AG20443 (cell line): ENCODE data around the gene TYROBP.

Experiments used
- DNase-seq: peaks from one replicate; pipeline ENCODE4 v3.0.0; 2012; ENCODE audit warnings: low spot score, mixed read lengths

TYROBP gene

GRCh38 chr19:35870124-35870736 is 37.9 kb downstream of the TYROBP start:
- peak; percentile 37 for DNase-seq

DNA sequence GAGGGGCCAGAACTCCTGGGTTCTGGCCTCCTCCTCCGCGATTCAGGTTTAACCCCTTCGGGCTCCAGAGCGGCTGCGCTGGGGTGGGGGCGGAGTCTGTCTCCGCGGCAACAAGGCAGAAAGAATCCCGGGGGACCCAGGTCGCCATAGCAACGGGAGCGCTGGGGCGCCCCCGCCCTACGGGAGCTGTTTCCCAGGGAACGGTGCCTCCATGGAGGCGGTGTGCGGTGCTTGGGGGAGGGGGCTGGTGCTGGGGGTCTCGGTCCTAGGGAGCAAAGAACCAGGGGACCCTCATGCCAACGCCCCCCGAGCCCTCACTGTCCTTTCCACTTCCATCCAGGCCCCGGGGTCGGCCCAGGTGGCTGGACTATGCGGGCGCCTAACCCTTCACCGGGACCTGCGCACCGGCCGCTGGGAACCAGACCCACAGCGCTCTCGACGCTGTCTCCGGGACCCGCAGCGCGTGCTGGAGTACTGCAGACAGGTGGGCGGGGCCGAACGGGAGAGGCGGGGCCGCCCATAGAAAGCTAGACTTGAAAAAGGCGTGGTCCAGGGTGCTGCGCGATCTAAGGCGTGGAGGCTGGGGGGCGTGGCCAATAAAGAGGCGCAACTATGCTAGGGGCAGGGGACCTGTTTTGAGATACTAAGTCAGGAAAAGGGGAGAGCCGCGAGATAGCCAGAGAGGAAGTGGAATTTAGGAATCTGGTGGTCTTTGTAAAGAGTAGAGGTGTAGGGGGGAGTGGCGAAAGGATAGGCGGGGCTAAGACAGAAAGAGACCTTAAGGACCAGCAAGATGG is 38.6 kb downstream of the TYROBP start:
- DNase-seq = peak; percentile 75

- no peak for DNase-seq
These were observed 39.2 kb downstream of the TYROBP start for GRCh38 chr19:35868823-35869326.

DNA sequence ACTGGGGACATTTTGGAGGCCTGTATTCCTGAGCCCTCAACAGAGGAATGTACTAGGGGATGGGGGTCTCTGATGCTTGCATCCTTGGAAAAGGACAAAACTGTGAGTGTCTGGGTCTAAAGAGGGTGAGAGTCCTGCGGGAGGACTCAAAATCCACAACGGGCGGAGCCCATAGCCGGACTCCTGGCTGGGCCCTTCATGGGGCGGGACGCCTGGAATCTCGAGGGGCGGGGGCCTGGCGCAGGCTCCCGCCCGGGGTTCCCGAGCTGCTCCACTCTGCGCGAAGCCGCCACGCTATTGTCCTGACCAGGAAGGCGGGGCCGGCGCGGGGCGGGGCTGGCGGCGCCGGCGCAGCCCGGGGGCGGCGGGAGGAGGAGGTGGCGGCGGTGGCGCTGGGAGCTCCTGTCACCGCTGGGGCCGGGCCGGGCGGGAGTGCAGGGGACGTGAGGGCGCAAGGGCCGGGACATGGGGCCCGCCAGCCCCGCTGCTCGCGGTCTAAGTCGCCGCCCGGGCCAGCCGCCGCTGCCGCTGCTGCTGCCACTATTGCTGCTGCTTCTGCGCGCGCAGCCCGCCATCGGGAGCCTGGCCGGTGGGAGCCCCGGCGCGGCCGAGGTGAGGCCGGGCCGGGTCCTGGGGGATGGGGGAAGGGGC is 39.8 kb downstream of the TYROBP start, which contains the start of gene APLP1:
APLP1 (plus strand) TSS at position 403 of the 651 bp plus-strand sequence; CDS start at position 466, 63 bp downstream.
- DNase-seq = peak; percentile 91

- no peak for DNase-seq
These were observed 45.1 kb downstream of the TYROBP start for GRCh38 chr19:35863018-35863417.

- DNase-seq = no peak
These were observed 45.6 kb downstream of the TYROBP start for GRCh38 chr19:35862528-35862927.

DNA sequence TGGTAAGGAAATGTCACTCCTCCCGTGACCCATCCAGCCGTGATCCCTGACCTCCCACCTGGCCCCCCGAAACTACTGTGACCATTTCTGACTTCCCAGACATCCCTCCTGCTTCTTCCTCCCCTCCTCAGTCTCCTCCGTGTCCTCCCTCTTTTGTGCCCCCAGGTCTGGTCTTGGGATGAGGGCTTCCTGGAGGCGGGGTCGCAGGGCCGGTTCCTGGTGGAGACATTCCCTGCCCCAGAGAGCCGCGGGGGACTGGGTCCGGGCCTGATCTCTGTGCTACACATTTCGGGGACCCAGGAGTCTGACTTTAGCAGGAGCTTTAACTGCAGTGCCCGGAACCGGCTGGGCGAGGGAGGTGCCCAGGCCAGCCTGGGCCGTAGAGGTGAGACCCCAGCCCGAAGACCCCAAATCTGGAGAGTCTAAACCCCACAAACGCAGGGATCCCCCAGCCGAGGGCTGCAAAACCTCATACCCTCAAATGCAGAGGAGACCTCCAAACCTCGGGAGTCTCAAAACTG is 46.4 kb downstream of the TYROBP start:
- no peak for DNase-seq

- DNase-seq = no peak
These were observed 47.1 kb downstream of the TYROBP start for GRCh38 chr19:35860818-35861639.

- DNase-seq = no peak
These were observed 47.7 kb downstream of the TYROBP start for GRCh38 chr19:35860436-35860817.

DNA sequence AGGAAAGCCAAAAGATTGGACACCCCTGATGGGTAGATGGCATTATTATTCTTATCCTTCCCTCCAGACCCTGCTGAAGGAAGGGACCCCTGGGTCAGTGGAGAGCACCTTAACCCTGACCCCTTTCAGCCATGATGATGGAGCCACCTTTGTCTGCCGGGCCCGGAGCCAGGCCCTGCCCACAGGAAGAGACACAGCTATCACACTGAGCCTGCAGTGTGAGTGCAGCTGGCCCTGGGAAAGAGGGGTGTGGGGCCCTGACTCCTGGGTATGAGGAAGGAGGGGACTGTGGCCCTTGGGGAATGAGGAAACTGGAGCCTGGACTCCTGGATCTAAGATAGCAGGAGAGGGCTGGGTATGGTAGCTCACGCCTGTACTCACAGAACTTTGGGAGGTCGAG is 48.7 kb downstream of the TYROBP start:
- DNase-seq = no peak

DNA sequence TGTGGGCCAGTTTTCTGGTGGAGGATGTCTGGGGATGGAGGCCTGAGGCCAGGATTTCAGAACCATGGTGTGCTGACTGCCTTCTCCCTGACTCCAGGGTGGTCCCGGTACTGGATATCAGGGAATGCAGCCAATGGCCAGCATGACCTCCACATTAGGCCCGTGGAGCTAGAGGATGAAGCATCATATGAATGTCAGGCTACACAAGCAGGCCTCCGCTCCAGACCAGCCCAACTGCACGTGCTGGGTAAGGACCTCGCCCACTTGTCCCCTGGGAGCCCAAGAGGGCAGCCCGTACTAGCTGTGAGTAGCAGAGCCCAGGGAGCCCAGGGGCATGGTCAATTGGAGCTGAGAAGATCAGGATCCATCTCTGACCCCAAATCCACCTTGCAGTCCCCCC is 49.8 kb downstream of the TYROBP start:
- no peak for DNase-seq

GRCh38 chr19:35856546-35857149 is 51.4 kb downstream of the TYROBP start, which contains the start of gene KIRREL2:
KIRREL2 (plus strand) TSS chr19:35856911; CDS start chr19:35857120, 209 bp downstream.
- peak; percentile 56 for DNase-seq
